HepG2 (cell line): ENCODE measurements around the gene NAPSA. TPM values are rescaled to one million over a fixed set of nuclear protein-coding genes. Genes with fewer than 3 reads are reported as not detected.

Experiments used
- ARNTL ChIP-seq: sonication (generic); formaldehyde crosslinking; IDR thresholded peaks from 2 replicates; pipeline ENCODE4 v1.4.0; 2020; ENCODE audit warnings: mild to moderate bottlenecking, missing genetic modification reagents
- CHD2 ChIP-seq: IDR thresholded peaks from 2 replicates; pipeline ENCODE4 v1.6.1; 2011; ENCODE audit warnings: low read depth, low read length, improper control_type of control experiment
- HIVEP1 ChIP-seq: sonication (generic); formaldehyde crosslinking; IDR thresholded peaks from 2 replicates; pipeline ENCODE4 v1.4.0; 2020; ENCODE audit warnings: mild to moderate bottlenecking, missing genetic modification reagents
- HNF4G ChIP-seq, 2 experiments: sonication (generic) in 1 of 2; formaldehyde crosslinking in 1 of 2; IDR thresholded peaks; 2 replicates each; pipeline versions ENCODE4 v1.4.0 to v1.6.1; 2011 to 2020; ENCODE audit warnings: borderline replicate concordance in 2 of 2, low read depth in 2 of 2, mild to moderate bottlenecking in 2 of 2, low read length in 1 of 2, missing genetic modification reagents in 1 of 2, moderate library complexity in 1 of 2
- IRF9 ChIP-seq: sonication (generic); formaldehyde crosslinking; IDR thresholded peaks from 2 replicates; pipeline ENCODE4 v1.8.0; 2022; ENCODE audit warnings: missing genetic modification reagents, mild to moderate bottlenecking, borderline replicate concordance
- KDM5B ChIP-seq: sonication (generic); formaldehyde crosslinking; IDR thresholded peaks from 2 replicates; pipeline ENCODE4 v1.4.0; 2020; ENCODE audit warnings: missing genetic modification reagents, mild to moderate bottlenecking, borderline replicate concordance
- KLF12 ChIP-seq: sonication (generic); formaldehyde crosslinking; IDR thresholded peaks from 2 replicates; pipeline ENCODE4 v1.4.0; 2020; ENCODE audit warnings: missing genetic modification reagents, borderline replicate concordance
- MEIS1 ChIP-seq: sonication (generic); formaldehyde crosslinking; IDR thresholded peaks from 2 replicates; pipeline ENCODE4 v1.9.0; 2021; ENCODE audit warnings: mild to moderate bottlenecking, missing genetic modification reagents, moderate library complexity, borderline replicate concordance
- MLLT10 ChIP-seq: sonication (generic); formaldehyde crosslinking; IDR thresholded peaks from 2 replicates; pipeline ENCODE4 v1.4.0; 2020; ENCODE audit warnings: missing genetic modification reagents
- NR2C2 ChIP-seq: sonication (generic); formaldehyde crosslinking; IDR thresholded peaks from 2 replicates; pipeline ENCODE4 v1.4.0; 2020; ENCODE audit warnings: missing genetic modification reagents, mild to moderate bottlenecking, moderate library complexity, borderline replicate concordance
- SALL2 ChIP-seq: sonication (generic); formaldehyde crosslinking; IDR thresholded peaks from 2 replicates; pipeline ENCODE4 v1.8.1; 2023; ENCODE audit warnings: mild to moderate bottlenecking, missing genetic modification reagents, inconsistent platforms
- SIX1 ChIP-seq: sonication (generic); formaldehyde crosslinking; IDR thresholded peaks from 2 replicates; pipeline ENCODE4 v1.4.0; 2020; ENCODE audit warnings: missing genetic modification reagents, borderline replicate concordance
- SOX6 ChIP-seq, 2 experiments: fragments of 450-650 bp in 1 of 2; sonication (generic) in 1 of 2; formaldehyde crosslinking in 1 of 2; IDR thresholded peaks; 2 replicates each; pipeline versions ENCODE4 v1.4.0 to v1.6.1; 2017 to 2020; ENCODE audit warnings: antibody characterized with exemption in 1 of 2, mild to moderate bottlenecking in 1 of 2, missing genetic modification reagents in 1 of 2
- ZBTB7A ChIP-seq: sonication (generic); formaldehyde crosslinking; IDR thresholded peaks from 2 replicates; pipeline ENCODE4 v1.8.0; 2022; ENCODE audit warnings: mild to moderate bottlenecking, missing genetic modification reagents
- ZNF142 ChIP-seq: sonication (generic); formaldehyde crosslinking; IDR thresholded peaks from 2 replicates; pipeline ENCODE4 v1.4.0; 2020; ENCODE audit warnings: missing genetic modification reagents
- ZNF333 ChIP-seq: sonication (generic); formaldehyde crosslinking; IDR thresholded peaks from 2 replicates; pipeline ENCODE4 v1.4.0; 2020; ENCODE audit warnings: mild to moderate bottlenecking, missing genetic modification reagents, borderline replicate concordance
- ZNF552 ChIP-seq: sonication (generic); formaldehyde crosslinking; IDR thresholded peaks from 2 replicates; pipeline ENCODE4 v1.9.0; 2022; ENCODE audit warnings: missing genetic modification reagents, mild to moderate bottlenecking, borderline replicate concordance
- ZNF772 ChIP-seq: sonication (generic); formaldehyde crosslinking; IDR thresholded peaks from 2 replicates; pipeline ENCODE4 v1.5.0; 2020; ENCODE audit warnings: mild to moderate bottlenecking, missing genetic modification reagents
- polyA plus RNA-seq, 8 experiments: library from polyadenylated mRNA; depleted of rRNA in 3 of 8; stranded (reverse) in 7 of 8; unstranded in 1 of 8; fragments of >200 nt; fragmentation: Illumina TruSeq in 4 of 8; extraction: Trizol in 4 of 8; gene quantifications; 2 replicates each; pipeline versions ENCODE4 v1.2.1 to v1.2.3, GENCODE V29; 2011 to 2016; ENCODE audit warnings: low read depth in 4 of 8, missing spikeins in 1 of 8, mixed read lengths in 1 of 8; ENCODE audit not compliant: insufficient read depth in 1 of 8
- total RNA-seq, 5 experiments: library from RNA; depleted of rRNA; stranded (reverse); fragments of >200 nt; fragmentation: Illumina TruSeq; extraction: Trizol; gene quantifications; 2 replicates each; pipeline ENCODE4 v1.2.3, GENCODE V29; 2016; ENCODE audit warnings: low read depth in 1 of 5
- TF ChIP-seq, protein P1 (sequence below): IDR thresholded peaks from 2 replicates; pipeline ENCODE4 v1.6.1; 2012; ENCODE audit warnings: low read length, improper control_type of control experiment

NAPSA gene
- total and polyA plus RNA-seq, 2 of the 13 experiments (the other 11 are each of a cell fraction or from before 2014, with no cell fraction given) = not detected

- TF ChIP-seq KDM5B (CRISPR knock-in tag) (no peak; the same call in 1 of the 2 replicates), ZNF142 (CRISPR knock-in tag) (0 out of 2 replicates have a peak, but pooled peaks have one; percentile 40), ZNF552 (CRISPR knock-in tag) (no peak), MEIS1 (no peak), SIX1 (CRISPR knock-in tag) (no peak), ZBTB7A (CRISPR knock-in tag) (no peak), MLLT10 (CRISPR knock-in tag) (no peak), HNF4G (IDR thresholded peaks at IDR 0.05; ENCODE audit: borderline replicate concordance, low read depth, low read length) (no peak), HNF4G (CRISPR knock-in tag; IDR thresholded peaks at IDR 0.05; ENCODE audit: borderline replicate concordance, low read depth) (no peak), SALL2 (CRISPR knock-in tag) (peak; percentile 44; the same call in 1 of the 2 replicates), ZNF772 (CRISPR knock-in tag) (no peak), CHD2 (no peak), HIVEP1 (CRISPR knock-in tag) (no peak), IRF9 (CRISPR knock-in tag) (no peak), ARNTL (CRISPR knock-in tag) (no peak), ZNF333 (CRISPR knock-in tag) (0 out of 2 replicates have a peak, but pooled peaks have one; percentile 34), KLF12 (CRISPR knock-in tag) (no peak), SOX6 (IDR thresholded peaks at IDR 0.05) (no peak), SOX6 (CRISPR knock-in tag; IDR thresholded peaks at IDR 0.05) (no peak), NR2C2 (CRISPR knock-in tag) (no peak)
- TF ChIP-seq, protein P1, sequence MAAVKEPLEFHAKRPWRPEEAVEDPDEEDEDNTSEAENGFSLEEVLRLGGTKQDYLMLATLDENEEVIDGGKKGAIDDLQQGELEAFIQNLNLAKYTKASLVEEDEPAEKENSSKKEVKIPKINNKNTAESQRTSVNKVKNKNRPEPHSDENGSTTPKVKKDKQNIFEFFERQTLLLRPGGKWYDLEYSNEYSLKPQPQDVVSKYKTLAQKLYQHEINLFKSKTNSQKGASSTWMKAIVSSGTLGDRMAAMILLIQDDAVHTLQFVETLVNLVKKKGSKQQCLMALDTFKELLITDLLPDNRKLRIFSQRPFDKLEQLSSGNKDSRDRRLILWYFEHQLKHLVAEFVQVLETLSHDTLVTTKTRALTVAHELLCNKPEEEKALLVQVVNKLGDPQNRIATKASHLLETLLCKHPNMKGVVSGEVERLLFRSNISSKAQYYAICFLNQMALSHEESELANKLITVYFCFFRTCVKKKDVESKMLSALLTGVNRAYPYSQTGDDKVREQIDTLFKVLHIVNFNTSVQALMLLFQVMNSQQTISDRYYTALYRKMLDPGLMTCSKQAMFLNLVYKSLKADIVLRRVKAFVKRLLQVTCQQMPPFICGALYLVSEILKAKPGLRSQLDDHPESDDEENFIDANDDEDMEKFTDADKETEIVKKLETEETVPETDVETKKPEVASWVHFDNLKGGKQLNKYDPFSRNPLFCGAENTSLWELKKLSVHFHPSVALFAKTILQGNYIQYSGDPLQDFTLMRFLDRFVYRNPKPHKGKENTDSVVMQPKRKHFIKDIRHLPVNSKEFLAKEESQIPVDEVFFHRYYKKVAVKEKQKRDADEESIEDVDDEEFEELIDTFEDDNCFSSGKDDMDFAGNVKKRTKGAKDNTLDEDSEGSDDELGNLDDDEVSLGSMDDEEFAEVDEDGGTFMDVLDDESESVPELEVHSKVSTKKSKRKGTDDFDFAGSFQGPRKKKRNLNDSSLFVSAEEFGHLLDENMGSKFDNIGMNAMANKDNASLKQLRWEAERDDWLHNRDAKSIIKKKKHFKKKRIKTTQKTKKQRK = no peak
Observed at GRCh38 chr19:50328224-50328872, 37.1 kb downstream of the NAPSA start (continued).
